Measurements from ENCODE around the gene CHRM1. TPM values are rescaled to one million over a fixed set of nuclear protein-coding genes. Genes with fewer than 3 reads are reported as not detected.
"Not testable (repeated sequence)": the region's sequence is repeated elsewhere in the genome, so short reads cannot be mapped to it uniquely, and the experiment has no call there.

Gene CHRM1
- total RNA-seq, 2 donors from 2014 or later, result not detected

DNA sequence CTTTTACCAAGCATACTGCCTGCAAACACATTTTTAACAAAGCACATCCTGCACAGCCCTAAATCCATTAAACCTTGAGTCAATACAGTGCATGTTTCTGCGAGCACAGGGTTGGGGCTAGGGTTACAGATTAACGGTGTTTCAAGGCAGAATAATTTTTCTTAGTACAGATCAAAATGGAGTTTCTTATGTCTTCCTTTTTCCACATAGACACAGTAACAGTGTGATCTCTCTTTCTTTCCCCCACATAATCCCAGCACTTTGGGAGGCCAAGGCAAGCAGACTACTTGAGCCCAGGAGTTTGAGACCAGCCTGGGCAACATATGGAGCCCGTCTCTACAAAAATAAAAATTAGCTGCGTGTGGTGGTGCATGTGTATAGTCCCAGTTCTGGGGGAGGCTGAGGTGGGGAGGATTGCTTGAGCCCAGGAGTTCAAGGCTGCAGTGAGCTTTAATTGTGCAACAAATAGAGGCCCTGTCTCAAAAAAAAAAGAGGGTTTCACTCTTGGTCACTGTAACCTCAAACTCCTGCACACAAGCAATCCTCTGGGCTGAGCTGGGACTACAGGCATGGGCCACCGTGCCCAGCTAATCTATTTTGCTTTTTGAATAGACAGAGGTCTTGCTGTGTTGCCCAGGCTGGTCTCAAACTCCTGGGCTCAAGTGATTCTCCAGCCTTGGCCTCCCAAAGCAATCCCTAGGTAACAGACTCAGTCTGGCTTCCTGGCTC is 60.2 kb downstream of the CHRM1 start:
- Mint-ChIP-seq H3K27ac (peak overlapping the region; percentile 88), H3K4me3 (peak overlapping the region; percentile 14), H3K36me3 (ENCODE audit: low read depth) (peaks cover 17% of the 10 kb centered on the region), H3K27me3 (ENCODE audit: insufficient read depth) (no peaks in the 10 kb centered on the region), H3K9me3 (no peaks in the 10 kb centered on the region), H3K4me1 (peaks cover 47% of the 10 kb centered on the region)
- Histone ChIP-seq H3K9me3 (ENCODE audit: control insufficient read depth, low read length) (no peaks in the 10 kb centered on the region), H3K4me3 (ENCODE audit: low read length) (no peak overlapping the region), H3K36me3 (ENCODE audit: control insufficient read depth, insufficient read depth, low read length) (peaks cover 19% of the 10 kb centered on the region), H3K27ac (ENCODE audit: low read depth, low read length) (peak overlapping the region; percentile 20), H3K27me3 (ENCODE audit: control insufficient read depth, insufficient read depth, low read length, poor library complexity, severe bottlenecking) (no peaks in the 10 kb centered on the region), H3K9ac (ENCODE audit: extremely low read depth, low read length, poor library complexity, severe bottlenecking) (no peak overlapping the region), H3K4me1 (ENCODE audit: control insufficient read depth, insufficient read depth, low read length) (peaks cover 9% of the 10 kb centered on the region)
- 88 to 91% methylated on average over 3 to 5 of the region's 5 CpGs for WGBS, 2 experiments (ENCODE audit: insufficient coverage in 1 of 2, insufficient read length in 1 of 2)
- DNase-seq, result no peak
- TF ChIP-seq, protein P1, sequence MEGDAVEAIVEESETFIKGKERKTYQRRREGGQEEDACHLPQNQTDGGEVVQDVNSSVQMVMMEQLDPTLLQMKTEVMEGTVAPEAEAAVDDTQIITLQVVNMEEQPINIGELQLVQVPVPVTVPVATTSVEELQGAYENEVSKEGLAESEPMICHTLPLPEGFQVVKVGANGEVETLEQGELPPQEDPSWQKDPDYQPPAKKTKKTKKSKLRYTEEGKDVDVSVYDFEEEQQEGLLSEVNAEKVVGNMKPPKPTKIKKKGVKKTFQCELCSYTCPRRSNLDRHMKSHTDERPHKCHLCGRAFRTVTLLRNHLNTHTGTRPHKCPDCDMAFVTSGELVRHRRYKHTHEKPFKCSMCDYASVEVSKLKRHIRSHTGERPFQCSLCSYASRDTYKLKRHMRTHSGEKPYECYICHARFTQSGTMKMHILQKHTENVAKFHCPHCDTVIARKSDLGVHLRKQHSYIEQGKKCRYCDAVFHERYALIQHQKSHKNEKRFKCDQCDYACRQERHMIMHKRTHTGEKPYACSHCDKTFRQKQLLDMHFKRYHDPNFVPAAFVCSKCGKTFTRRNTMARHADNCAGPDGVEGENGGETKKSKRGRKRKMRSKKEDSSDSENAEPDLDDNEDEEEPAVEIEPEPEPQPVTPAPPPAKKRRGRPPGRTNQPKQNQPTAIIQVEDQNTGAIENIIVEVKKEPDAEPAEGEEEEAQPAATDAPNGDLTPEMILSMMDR (conservative IDR thresholded peaks at IDR 0.05), result no peak

DNA sequence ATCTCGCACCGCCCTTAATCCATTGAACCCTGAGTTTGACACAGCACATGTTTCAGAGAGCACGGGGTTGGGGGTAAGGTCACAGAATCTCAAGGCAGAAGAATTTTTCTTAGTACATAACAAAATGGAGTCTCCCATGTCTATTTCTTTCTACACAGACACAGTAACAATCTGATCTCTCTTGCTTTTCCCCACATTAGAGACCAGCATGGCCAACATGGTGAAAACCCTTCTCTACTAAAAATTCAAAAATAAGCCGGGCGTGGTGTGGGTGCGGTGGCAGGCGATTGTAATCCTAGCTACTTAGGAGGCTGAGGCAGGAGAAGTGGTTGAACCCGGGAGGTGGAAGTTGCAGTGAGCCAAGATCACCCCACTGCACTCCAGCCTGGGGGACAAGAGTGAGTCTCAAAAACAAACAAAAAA is 61.9 kb downstream of the CHRM1 start:
- not testable (repeated sequence) for H3K9me3 ChIP-seq (ENCODE audit: control insufficient read depth, low read length); H3K27ac ChIP-seq (ENCODE audit: low read depth, low read length); DNase-seq; H3K27me3 Mint-ChIP-seq (ENCODE audit: insufficient read depth); H3K4me1 ChIP-seq (ENCODE audit: control insufficient read depth, insufficient read depth, low read length); H3K27me3 ChIP-seq (ENCODE audit: control insufficient read depth, insufficient read depth, low read length, poor library complexity, severe bottlenecking); H3K9me3 Mint-ChIP-seq; H3K9ac ChIP-seq (ENCODE audit: extremely low read depth, low read length, poor library complexity, severe bottlenecking); H3K4me3 ChIP-seq (ENCODE audit: low read length)
- Mint-ChIP-seq H3K27ac (peak overlapping the region; percentile 88), H3K4me3 (peak overlapping the region; percentile 100), H3K36me3 (ENCODE audit: low read depth) (peaks cover 27% of the 10 kb centered on the region), H3K4me1 (peaks cover 47% of the 10 kb centered on the region)
- 80 to 100% methylated on average over 3 to 8 of the region's 8 CpGs for WGBS, 2 experiments (ENCODE audit: insufficient coverage in 1 of 2, insufficient read length in 1 of 2)
- peaks cover 20% of the 10 kb centered on the region for H3K36me3 ChIP-seq (ENCODE audit: control insufficient read depth, insufficient read depth, low read length)

Other genes starting within 250 kb of the CHRM1 start
- gene UQCC3, start 249.7 kb downstream of the CHRM1 start, total RNA-seq, result 10 to 100 TPM in 1 of 2 donors, 1 to 10 TPM in 1; 9.2 to 11.1 TPM
- 10 to 100 TPM in 1 of 2 donors, 1 to 10 TPM in 1; 7.5 to 14.1 TPM for gene LBHD1, start 249.1 kb downstream of the CHRM1 start, total RNA-seq
- gene UBXN1, start 242.3 kb downstream of the CHRM1 start, total RNA-seq, result 10 to 100 TPM; 89.3 to 96.6 TPM
- under 1 TPM; 0.55 to 0.99 TPM for gene LRRN4CL, start 231.8 kb downstream of the CHRM1 start, total RNA-seq
- 10 to 100 TPM; 68.6 to 77.2 TPM for gene BSCL2, start 213.9 kb downstream of the CHRM1 start, total RNA-seq
- 1 to 10 TPM in 1 of 2 donors, under 1 TPM in 1; 0.40 to 1.7 TPM for gene GNG3, start 213.7 kb downstream of the CHRM1 start, total RNA-seq
- gene HNRNPUL2, start 193.9 kb downstream of the CHRM1 start, total RNA-seq, result 10 to 100 TPM; 48.1 to 49.8 TPM
- gene TTC9C, start 192.9 kb downstream of the CHRM1 start, total RNA-seq, result 10 to 100 TPM; 40.0 to 55.4 TPM
- 10 to 100 TPM; 16.9 to 33.8 TPM for gene ZBTB3, start 167.2 kb downstream of the CHRM1 start, total RNA-seq
- gene POLR2G, start 159.8 kb downstream of the CHRM1 start, total RNA-seq, result 100 to 1,000 TPM; 107 to 137 TPM
- 10 to 100 TPM; 37.4 to 41.7 TPM for gene TAF6L, start 150.0 kb downstream of the CHRM1 start, total RNA-seq
- 10 to 100 TPM; 31.0 TPM for gene TMEM179B, start 134.0 kb downstream of the CHRM1 start, total RNA-seq
- 10 to 100 TPM; 18.4 to 21.0 TPM for gene TMEM223, start 129.4 kb downstream of the CHRM1 start, total RNA-seq
- 10 to 100 TPM; 45.8 to 61.4 TPM for gene NXF1, start 115.9 kb downstream of the CHRM1 start, total RNA-seq
- gene STX5, start 89.3 kb downstream of the CHRM1 start, total RNA-seq, result 10 to 100 TPM; 36.9 to 37.3 TPM
- not detected for gene TEX54, start 88.5 kb downstream of the CHRM1 start, total RNA-seq
- 10 to 100 TPM; 44.6 to 48.1 TPM for gene WDR74, start 81.8 kb downstream of the CHRM1 start, total RNA-seq
- gene SLC3A2, start 40.5 kb downstream of the CHRM1 start, total RNA-seq, result 100 to 1,000 TPM; 438 to 488 TPM
- not detected for gene SLC22A6, start 63.6 kb upstream of the CHRM1 start, total RNA-seq
- under 1 TPM in 1 of 2 donors, not detected in 1; 0.22 TPM for gene SLC22A8, start 94.5 kb upstream of the CHRM1 start, total RNA-seq
- gene SLC22A24, start 222.9 kb upstream of the CHRM1 start, total RNA-seq, result not detected

Measured in endodermal cell (in vitro differentiated cells).